Measurements from ENCODE around the gene GBGT1.

- TF ChIP-seq REST (IDR thresholded peaks at IDR 0.05; ENCODE audit: insufficient read depth in 1 of 2, low read depth in 2 of 2, low read length in 2 of 2) = no peak
- no peak for TF ChIP-seq TAF1 (IDR thresholded peaks at IDR 0.05; ENCODE audit: borderline replicate concordance, insufficient read depth, low read length)
These were observed 38.4 kb upstream of the GBGT1 start for GRCh38 chr9:133202145-133202513.
